Natural killer cell treated with Interleukin-12 subunit alpha and Interleukin-12 subunit beta and Interleukin-15 and Interleukin-18, amount 100 ng/mL, for 72 hours (primary cell): Measurements from ENCODE around the gene MAML2. TPM values are rescaled to one million over a fixed set of nuclear protein-coding genes. Genes with fewer than 3 reads are reported as not detected.

Source experiments
- ATAC-seq, 2 donors: fragments of 150-1000 bp; cut with Tn5 transposase in 1 of 2; sonication (Bioruptor Pico), chemical (Tn5 transposase) in 1 of 2; 2 replicates each; pipeline ENCODE4 v1.10.0; 2021
- DNase-seq: peaks from one replicate; pipeline ENCODE4 v3.0.0; 2022; ENCODE audit warnings: low spot score
- H3K27ac Mint-ChIP-seq, 2 donors: 1 replicate in 1 of 2; 2 replicates in 1 of 2; pipeline ENCODE4 v1.8.0; 2022; ENCODE audit warnings: mixed read lengths in 2 of 2, mild to moderate bottlenecking in 1 of 2, moderate library complexity in 1 of 2
- H3K27me3 Mint-ChIP-seq, 2 donors: 1 replicate in 1 of 2; 2 replicates in 1 of 2; pipeline ENCODE4 v1.8.0; 2022; ENCODE audit warnings: mixed read lengths in 2 of 2
- H3K36me3 Mint-ChIP-seq: one replicate; pipeline ENCODE4 v1.8.0; 2022; ENCODE audit warnings: mixed read lengths
- H3K4me1 Mint-ChIP-seq, 2 donors: 1 replicate in 1 of 2; 2 replicates in 1 of 2; pipeline ENCODE4 v1.8.0; 2022; ENCODE audit warnings: low read depth in 2 of 2, mixed read lengths in 2 of 2, mild to moderate bottlenecking in 1 of 2
- H3K4me3 Mint-ChIP-seq: one replicate; pipeline ENCODE4 v1.8.0; 2022; ENCODE audit warnings: mixed read lengths
- H3K9me3 Mint-ChIP-seq: 2 replicates; pipeline ENCODE4 v1.8.0; 2022; ENCODE audit warnings: mixed read lengths
- total RNA-seq, 2 donors: library from RNA; stranded (reverse); gene quantifications; one replicate each; pipeline ENCODE4 v1.2.3, GENCODE V29; 2022

MAML2 gene
- total RNA-seq, 2 donors from 2014 or later = 15.9 to 21.9 TPM

DNA sequence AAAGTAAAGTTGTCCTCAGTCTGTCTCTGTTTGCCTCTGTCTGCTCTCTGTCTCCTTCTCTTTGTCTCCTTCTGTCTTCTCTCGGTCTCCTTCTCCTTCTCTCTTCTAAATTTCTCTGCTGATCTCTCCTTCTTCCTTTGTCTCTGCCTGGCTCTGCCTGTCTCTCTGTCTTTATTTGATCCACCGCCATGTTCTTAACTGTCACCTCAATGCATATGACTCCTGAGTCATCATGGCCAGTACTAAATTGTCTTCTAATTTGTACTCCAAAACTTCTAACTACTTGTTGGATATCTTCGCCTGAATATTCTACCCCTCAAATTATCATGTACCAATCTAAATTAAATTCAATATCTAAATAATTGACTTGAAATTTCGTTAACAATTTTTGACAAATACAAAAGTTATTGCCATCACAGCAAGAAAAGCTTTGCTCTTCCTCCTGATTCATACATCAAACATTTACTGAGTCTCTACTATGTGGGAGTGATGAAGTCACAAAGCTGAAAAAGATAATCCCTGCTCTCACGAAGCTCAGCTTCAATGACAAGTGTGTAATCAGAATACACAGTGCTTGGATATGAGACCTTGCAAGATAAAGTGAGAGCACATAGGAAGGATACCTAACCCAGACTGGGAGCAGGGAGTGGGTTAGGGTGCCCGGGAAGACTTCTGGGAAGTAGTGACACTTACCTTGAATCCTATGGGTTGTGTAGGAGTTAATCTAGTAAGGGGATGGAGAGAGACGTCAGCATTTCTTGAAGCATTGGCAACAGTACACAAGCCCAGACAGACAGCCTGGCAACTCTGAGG, 193.0 kb downstream of the MAML2 start:
- DNase-seq = no peak
- Mint-ChIP-seq H3K9me3 (no peaks in the 10 kb centered on the region), H3K27ac (no peak overlapping the region), H3K4me3 (no peak overlapping the region), H3K36me3 (no peaks in the 10 kb centered on the region), H3K27me3 (no peaks in the 10 kb centered on the region), H3K4me1 (peaks cover 9 to 12% of the 10 kb centered on the region in 2 donors)
- no peak for ATAC-seq

DNA sequence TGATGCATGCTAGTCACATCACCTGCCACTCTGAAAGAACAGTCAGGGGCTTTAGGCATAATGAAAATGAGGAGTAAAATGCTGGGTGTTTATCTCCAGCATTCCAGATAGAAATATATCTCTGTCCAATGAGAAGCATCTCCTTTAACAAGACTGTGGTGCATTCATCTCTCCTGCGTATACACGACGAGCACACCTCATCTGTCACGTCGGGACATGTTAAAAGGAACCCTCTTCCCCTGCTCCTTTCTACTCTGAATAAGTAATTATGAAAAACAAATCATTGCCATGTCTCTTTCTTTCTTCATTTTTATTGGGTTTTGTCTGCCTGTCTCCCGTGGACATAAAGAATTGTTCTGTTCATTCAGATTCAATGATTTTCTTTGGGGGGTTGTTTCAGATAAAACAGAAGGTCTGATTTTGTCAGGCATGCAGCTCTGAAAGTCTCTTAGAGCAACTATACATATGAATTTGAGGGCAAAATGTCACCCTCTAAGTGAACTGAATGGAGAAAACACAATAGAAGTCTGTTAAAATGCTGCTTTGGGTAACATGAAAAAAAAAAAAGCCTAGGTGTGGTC, 195.0 kb downstream of the MAML2 start:
- H3K4me3 Mint-ChIP-seq = no peak overlapping the region
- H3K4me1 Mint-ChIP-seq = peaks cover 0 to 14% of the 10 kb centered on the region in 2 donors
- ATAC-seq (no peak), DNase-seq (no peak)
- no peaks in the 10 kb centered on the region for H3K27me3 Mint-ChIP-seq
- H3K36me3 Mint-ChIP-seq = no peaks in the 10 kb centered on the region
- peak overlapping the region in 1 of 2 donors; percentile 38 for H3K27ac Mint-ChIP-seq
- H3K9me3 Mint-ChIP-seq = no peaks in the 10 kb centered on the region

DNA sequence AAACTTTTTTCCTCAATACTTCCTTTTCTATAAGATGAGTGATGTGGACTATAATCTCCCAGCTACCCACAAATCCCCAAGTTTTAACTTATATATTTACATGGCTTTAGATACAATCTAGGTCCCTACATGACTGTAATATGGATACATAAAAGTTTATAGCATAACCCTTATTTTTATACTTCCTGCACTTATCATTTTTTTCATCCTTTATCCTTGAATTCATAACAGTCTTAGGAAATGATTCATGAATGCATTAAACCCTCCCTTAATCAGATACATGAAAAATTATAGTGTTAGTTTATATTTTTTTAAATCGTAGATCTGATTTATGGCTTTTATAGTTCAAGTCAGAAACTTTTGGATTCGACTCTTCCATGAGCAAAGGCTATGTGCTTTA, 195.8 kb downstream of the MAML2 start:
- Mint-ChIP-seq H3K27me3 (no peaks in the 10 kb centered on the region), H3K36me3 (no peaks in the 10 kb centered on the region), H3K4me3 (no peak overlapping the region), H3K27ac (peak overlapping the region in 1 of 2 donors; percentile 38), H3K9me3 (no peaks in the 10 kb centered on the region), H3K4me1 (peaks cover 0 to 11% of the 10 kb centered on the region in 2 donors)
- DNase-seq (no peak), ATAC-seq (no peak)

DNA sequence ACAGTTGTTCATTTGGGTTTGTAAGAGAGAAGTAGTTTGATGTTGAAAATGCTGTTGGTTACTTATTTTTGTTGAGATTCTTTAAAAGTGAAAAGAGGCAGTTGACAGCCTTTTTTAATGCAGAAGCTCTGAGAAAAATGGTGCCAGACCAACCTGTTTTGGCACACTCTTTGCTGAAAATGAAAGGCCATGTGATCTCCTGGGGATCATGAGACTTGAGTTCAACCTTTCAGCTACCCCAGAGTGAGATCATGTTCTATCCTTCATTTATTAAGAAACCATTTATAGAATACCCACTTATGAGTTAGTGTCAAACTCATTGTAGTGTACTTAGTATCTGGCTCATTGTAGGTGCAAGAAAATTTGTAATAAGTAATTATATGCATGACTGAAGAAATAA, 196.2 kb downstream of the MAML2 start:
- Mint-ChIP-seq H3K36me3 (no peaks in the 10 kb centered on the region), H3K4me3 (no peak overlapping the region), H3K9me3 (no peaks in the 10 kb centered on the region), H3K27me3 (no peaks in the 10 kb centered on the region), H3K27ac (peak overlapping the region in 1 of 2 donors; percentile 38), H3K4me1 (peaks cover 0 to 11% of the 10 kb centered on the region in 2 donors)
- DNase-seq = no peak
- no peak for ATAC-seq

DNA sequence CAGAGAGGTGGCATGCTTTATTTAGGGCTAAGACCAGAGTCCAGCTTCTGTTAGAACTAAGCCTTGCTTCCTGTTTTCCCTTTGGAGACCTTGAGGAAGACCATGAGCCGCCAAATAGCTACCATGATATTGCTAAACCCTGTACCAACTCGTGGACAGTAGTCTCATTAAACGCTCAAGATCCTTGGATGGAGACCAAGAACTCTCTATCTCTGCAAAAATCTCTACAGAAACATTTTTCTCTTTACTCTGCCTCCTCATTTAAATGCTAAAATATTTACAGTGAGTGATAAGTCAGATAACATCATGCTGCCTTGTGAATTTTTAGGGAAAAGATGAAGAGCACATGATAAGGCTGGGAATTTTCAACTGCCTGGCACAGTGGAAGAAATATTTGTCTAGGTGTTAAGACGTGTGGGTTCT, 197.8 kb downstream of the MAML2 start:
- Mint-ChIP-seq H3K4me3 (no peak overlapping the region), H3K9me3 (no peaks in the 10 kb centered on the region), H3K36me3 (no peaks in the 10 kb centered on the region), H3K27me3 (no peaks in the 10 kb centered on the region), H3K27ac (peak overlapping the region in 1 of 2 donors; percentile 52), H3K4me1 (peaks cover 2 to 11% of the 10 kb centered on the region in 2 donors)
- ATAC-seq (no peak), DNase-seq (no peak)

DNA sequence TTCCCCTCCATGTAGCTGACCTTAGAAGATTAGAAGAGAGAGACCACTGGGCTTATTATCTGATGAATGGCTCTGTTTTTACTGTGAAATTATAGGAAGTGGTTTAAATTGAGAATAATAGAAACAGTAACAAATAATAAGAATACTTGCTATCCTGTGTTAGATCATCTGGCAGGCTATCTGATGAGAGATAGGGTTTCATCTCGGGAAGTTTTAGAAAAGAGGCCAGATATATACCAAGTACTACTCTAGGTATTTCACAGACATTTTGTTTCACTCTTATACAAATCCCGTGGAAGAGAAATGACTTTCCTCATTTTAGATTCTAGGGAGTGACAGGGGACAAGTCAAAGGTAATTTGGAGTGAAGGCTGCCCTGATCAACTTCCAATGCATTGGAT, 198.4 kb downstream of the MAML2 start:
- Mint-ChIP-seq H3K27me3 (no peaks in the 10 kb centered on the region), H3K4me1 (peaks cover 7 to 14% of the 10 kb centered on the region in 2 donors), H3K4me3 (no peak overlapping the region), H3K36me3 (no peaks in the 10 kb centered on the region), H3K27ac (peak overlapping the region in 1 of 2 donors; percentile 38), H3K9me3 (no peaks in the 10 kb centered on the region)
- no peak for DNase-seq
- ATAC-seq = no peak

DNA sequence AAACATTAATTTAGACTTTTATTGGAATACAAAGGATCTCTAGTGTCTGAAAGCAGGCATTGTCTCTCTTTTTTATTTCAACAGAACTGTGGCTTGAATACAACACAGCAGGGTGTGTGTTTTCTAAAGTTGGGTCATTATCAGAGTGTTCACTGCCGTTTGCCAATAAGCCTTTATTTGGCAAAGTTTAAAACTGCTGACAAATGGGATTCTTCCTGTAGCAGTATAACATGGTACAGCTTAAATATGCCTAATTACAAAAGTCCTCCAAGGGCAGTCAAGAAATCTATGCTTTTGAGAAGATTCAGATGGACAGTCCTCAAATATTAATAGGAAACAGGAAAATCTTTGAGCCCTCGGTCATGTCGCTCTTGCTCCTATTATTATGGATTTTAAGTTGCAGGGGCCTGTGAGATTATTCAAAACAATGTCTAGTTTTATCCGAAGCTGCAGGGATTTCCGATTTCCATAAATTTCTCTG, 199.9 kb downstream of the MAML2 start:
- DNase-seq (no peak), ATAC-seq (no peak)
- H3K4me1 Mint-ChIP-seq = peaks cover 7 to 14% of the 10 kb centered on the region in 2 donors
- H3K36me3 Mint-ChIP-seq = no peaks in the 10 kb centered on the region
- no peak overlapping the region for H3K4me3 Mint-ChIP-seq
- H3K9me3 Mint-ChIP-seq = no peaks in the 10 kb centered on the region
- H3K27me3 Mint-ChIP-seq = no peaks in the 10 kb centered on the region
- no peak overlapping the region for H3K27ac Mint-ChIP-seq

DNA sequence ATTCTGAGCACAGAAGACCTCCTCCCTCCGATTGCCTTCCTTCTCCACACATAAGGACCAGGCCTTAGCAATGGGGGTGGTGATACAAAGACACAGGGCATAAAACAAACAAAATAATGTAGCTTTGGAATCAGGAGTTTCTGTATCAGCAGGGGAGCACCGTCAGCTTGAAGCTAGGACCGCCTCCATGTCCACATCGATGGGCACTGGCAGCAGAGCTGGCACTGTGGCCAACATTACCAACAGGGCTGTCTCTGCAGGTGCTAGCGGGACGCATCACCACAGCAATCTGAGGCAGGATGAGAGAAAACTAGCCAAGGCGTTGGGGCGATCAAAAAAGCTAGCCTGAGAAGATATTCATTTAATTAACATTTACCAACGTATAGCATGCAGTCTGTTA, 201.4 kb downstream of the MAML2 start:
- Mint-ChIP-seq H3K27me3 (no peaks in the 10 kb centered on the region), H3K9me3 (no peaks in the 10 kb centered on the region), H3K36me3 (no peaks in the 10 kb centered on the region), H3K4me3 (no peak overlapping the region), H3K27ac (peak overlapping the region in 1 of 2 donors; percentile 24), H3K4me1 (peaks cover 17 to 23% of the 10 kb centered on the region in 2 donors)
- no peak for ATAC-seq
- no peak for DNase-seq

DNA sequence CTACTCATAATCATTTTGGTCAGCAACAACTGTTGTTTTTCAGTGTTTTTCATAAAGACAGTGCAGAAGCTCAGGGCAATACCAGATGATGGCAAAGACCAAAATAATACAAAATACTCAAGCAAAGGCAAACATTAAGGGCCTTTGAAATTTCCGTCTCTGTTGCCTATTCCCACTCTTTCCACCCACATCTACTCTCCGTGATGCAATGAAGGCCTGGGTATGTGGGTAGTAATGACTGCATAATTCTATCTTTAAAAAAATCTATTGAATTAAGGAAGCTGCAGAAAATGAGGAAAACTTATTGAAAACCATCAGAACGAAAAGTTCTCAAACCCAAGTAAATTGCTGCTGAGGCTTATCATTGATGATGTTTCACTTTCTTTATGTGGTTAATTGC, 203.3 kb downstream of the MAML2 start:
- Mint-ChIP-seq H3K4me1 (peaks cover 30 to 31% of the 10 kb centered on the region in 2 donors), H3K4me3 (no peak overlapping the region), H3K36me3 (no peaks in the 10 kb centered on the region), H3K27me3 (no peaks in the 10 kb centered on the region), H3K9me3 (no peaks in the 10 kb centered on the region), H3K27ac (peak overlapping the region in 1 of 2 donors; percentile 54)
- DNase-seq (no peak), ATAC-seq (no peak)

DNA sequence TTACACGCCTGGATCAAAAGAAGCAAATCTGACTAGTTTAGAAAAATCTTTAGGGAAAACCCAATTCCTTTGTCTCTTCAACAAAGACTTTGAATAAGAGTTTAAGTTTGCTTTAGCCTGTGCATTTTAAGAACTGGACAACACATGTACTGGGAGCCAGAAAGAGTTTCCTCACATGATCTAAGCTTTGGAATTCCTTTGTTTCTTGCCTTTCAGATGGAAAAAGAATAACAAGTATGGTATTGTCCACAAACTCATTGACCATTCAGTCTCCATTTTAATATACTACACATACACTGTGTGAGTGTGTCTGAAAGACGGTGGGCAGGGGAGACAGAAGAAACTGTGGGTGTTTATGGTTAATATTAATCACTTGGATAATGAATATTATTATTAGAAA, 205.6 kb downstream of the MAML2 start:
- Mint-ChIP-seq H3K36me3 (no peaks in the 10 kb centered on the region), H3K27ac (peak overlapping the region; percentile 57 to 90), H3K27me3 (no peaks in the 10 kb centered on the region), H3K4me1 (peaks cover 24 to 36% of the 10 kb centered on the region in 2 donors), H3K4me3 (no peak overlapping the region), H3K9me3 (no peaks in the 10 kb centered on the region)
- DNase-seq (no peak), ATAC-seq (no peak)

DNA sequence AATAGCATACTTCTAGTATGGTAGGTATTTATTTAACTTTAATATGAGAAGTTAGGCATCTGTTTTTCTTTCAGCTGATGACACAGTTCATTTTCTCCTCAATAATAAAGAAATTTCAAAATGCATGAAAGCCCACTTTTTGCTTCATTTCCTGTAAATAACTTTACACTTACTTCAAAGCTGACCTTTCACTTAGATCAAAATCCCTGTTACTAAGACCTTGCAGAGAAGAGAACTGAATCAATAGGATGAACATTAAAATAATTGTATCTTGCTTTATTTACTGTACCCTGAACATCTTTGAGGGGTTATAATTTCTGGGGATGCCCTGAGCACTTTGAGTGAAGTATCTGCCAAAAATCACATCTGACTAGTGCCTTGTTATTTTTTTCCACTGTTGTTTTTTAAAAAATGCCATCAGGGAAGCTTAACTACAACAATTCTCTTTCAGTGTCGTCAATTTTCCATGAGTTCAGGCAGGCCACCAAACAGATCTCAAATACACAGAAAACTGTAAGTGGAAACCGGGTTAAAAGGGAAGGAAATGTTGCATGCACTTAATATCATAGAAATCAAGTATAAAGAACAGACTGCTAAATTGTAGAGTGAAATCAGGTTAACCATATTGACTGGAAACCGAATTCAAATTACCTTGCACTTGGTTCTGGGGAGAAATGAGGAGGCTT, 206.2 kb downstream of the MAML2 start:
- peaks cover 24 to 36% of the 10 kb centered on the region in 2 donors for H3K4me1 Mint-ChIP-seq
- no peak for DNase-seq
- ATAC-seq = no peak
- H3K4me3 Mint-ChIP-seq = peak overlapping the region; percentile 53
- no peaks in the 10 kb centered on the region for H3K9me3 Mint-ChIP-seq
- H3K27ac Mint-ChIP-seq = peak overlapping the region; percentile 57 to 90
- no peaks in the 10 kb centered on the region for H3K27me3 Mint-ChIP-seq
- no peaks in the 10 kb centered on the region for H3K36me3 Mint-ChIP-seq

DNA sequence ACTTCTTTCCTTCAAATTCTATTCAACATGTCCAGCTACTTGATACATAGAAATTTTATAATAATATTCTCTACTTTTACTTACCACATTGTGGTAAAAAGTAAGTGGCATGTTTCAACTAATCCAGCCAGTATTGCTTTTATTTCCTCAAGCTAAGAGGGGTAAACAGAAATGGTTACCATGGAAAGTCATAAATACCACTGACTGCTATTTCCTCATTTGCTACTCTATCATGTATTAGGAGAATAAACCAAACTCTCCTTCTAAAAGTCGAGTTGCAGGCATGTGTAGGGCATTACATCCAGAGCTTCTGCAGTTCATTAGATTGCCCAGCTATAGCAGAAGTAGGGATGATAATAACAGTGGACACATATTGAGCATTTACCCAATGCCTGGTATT, 208.4 kb downstream of the MAML2 start:
- Mint-ChIP-seq H3K27me3 (no peaks in the 10 kb centered on the region), H3K36me3 (no peaks in the 10 kb centered on the region), H3K4me3 (no peak overlapping the region), H3K9me3 (no peaks in the 10 kb centered on the region), H3K27ac (peak overlapping the region in 1 of 2 donors; percentile 73), H3K4me1 (peaks cover 25 to 29% of the 10 kb centered on the region in 2 donors)
- ATAC-seq (no peak), DNase-seq (no peak)

DNA sequence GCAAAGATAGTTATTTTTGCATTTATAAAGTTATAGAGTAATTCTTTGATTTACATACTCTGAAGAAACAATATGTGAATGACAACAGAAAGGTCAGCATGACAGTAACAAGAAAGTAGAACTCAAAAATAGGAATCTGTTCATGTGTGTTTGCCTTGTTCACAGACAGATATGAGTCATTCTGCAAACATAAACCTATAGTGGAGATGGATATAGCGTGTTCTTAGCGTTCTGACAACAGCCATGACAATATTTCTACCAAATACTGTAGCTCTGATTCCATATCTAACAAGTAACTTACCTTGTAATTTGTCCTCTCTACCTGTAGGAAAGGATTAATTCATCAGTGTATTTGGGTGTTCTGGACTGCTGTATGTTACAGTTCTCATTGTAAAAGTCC, 210.6 kb downstream of the MAML2 start:
- DNase-seq (no peak), ATAC-seq (no peak)
- Mint-ChIP-seq H3K4me1 (peaks cover 26 to 27% of the 10 kb centered on the region in 2 donors), H3K4me3 (no peak overlapping the region), H3K9me3 (no peaks in the 10 kb centered on the region), H3K27me3 (no peaks in the 10 kb centered on the region), H3K27ac (no peak overlapping the region), H3K36me3 (no peaks in the 10 kb centered on the region)
